NCI-H526 (cell line): Measurements from ENCODE around the gene POLG2.
"Not testable (repeated sequence)": the region's sequence is repeated elsewhere in the genome, so short reads cannot be mapped to it uniquely, and the experiment has no call there.

Experiments
- DNase-seq, 2 experiments: peaks; one replicate each; lab custom pipeline; 2025; lab: John Stamatoyannopoulos, UW

Gene POLG2

GRCh38 chr17:64439956-64440355, 56.9 kb downstream of the POLG2 start:
- no peak for DNase-seq

- not testable (repeated sequence) for DNase-seq
Measured at GRCh38 chr17:64439521-64439920, 57.3 kb downstream of the POLG2 start.

- no peak for DNase-seq
Measured at GRCh38 chr17:64437944-64438525, 58.8 kb downstream of the POLG2 start.

GRCh38 chr17:64431534-64431933, 65.3 kb downstream of the POLG2 start:
- no peak for DNase-seq

- not testable (repeated sequence) for DNase-seq
Measured at GRCh38 chr17:64430036-64430435, 66.8 kb downstream of the POLG2 start.

- no peak for DNase-seq
Measured at GRCh38 chr17:64428406-64428805, 68.4 kb downstream of the POLG2 start.
